GM12872 (cell line): ENCODE data around the gene SLC22A3.

ENCODE experiments used
- TF ChIP-seq, protein P1 (sequence below): IDR thresholded peaks from 3 replicates; pipeline ENCODE4 v1.5.1; 2011; ENCODE audit warnings: low read depth, mild to moderate bottlenecking, low read length, moderate library complexity; ENCODE audit not compliant: insufficient read depth

Gene SLC22A3

DNA sequence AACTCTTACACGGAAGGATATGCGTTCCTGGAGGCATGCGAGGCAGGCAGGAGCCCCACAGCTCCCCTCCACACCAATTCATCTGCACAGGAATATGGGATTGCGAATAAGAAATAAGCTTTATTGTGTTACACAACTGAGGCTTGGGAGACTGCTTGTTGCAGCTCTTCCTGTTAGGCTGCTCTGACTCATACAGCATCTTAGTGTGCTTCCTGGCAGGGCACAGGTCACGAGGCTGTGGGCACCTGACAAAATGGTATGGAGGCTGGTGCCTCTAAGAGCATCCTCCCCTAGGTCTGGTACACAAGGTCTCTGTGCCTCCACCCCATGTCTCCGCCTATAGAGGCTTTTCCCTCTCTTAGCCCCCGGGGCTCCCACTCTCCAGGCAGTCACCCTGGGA lies 6.8 kb downstream of the SLC22A3 start:
- TF ChIP-seq, protein P1, sequence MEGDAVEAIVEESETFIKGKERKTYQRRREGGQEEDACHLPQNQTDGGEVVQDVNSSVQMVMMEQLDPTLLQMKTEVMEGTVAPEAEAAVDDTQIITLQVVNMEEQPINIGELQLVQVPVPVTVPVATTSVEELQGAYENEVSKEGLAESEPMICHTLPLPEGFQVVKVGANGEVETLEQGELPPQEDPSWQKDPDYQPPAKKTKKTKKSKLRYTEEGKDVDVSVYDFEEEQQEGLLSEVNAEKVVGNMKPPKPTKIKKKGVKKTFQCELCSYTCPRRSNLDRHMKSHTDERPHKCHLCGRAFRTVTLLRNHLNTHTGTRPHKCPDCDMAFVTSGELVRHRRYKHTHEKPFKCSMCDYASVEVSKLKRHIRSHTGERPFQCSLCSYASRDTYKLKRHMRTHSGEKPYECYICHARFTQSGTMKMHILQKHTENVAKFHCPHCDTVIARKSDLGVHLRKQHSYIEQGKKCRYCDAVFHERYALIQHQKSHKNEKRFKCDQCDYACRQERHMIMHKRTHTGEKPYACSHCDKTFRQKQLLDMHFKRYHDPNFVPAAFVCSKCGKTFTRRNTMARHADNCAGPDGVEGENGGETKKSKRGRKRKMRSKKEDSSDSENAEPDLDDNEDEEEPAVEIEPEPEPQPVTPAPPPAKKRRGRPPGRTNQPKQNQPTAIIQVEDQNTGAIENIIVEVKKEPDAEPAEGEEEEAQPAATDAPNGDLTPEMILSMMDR: no peak

- TF ChIP-seq, protein P1: no peak
Observed at GRCh38 chr6:160356074-160356744, 8.0 kb downstream of the SLC22A3 start.

DNA sequence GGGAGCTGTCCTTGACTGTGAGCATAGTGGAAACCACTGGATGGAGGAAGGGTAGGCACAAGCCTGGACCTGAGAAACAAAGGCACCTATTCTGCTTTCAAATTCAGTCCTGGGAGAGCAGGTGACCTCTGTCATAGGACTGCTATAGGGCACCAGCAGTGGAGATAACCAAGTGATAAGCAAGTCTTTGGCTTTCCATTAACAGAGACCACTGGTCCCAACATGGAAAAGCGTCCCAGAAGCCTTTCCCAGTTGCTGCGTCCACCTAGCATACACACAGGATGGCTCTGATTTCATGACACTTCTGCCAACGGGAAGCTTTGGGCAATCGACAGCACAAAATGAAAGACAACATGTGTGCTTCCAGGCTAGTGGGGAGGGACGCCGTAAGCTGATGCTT lies 8.9 kb downstream of the SLC22A3 start:
- TF ChIP-seq, protein P1: no peak

DNA sequence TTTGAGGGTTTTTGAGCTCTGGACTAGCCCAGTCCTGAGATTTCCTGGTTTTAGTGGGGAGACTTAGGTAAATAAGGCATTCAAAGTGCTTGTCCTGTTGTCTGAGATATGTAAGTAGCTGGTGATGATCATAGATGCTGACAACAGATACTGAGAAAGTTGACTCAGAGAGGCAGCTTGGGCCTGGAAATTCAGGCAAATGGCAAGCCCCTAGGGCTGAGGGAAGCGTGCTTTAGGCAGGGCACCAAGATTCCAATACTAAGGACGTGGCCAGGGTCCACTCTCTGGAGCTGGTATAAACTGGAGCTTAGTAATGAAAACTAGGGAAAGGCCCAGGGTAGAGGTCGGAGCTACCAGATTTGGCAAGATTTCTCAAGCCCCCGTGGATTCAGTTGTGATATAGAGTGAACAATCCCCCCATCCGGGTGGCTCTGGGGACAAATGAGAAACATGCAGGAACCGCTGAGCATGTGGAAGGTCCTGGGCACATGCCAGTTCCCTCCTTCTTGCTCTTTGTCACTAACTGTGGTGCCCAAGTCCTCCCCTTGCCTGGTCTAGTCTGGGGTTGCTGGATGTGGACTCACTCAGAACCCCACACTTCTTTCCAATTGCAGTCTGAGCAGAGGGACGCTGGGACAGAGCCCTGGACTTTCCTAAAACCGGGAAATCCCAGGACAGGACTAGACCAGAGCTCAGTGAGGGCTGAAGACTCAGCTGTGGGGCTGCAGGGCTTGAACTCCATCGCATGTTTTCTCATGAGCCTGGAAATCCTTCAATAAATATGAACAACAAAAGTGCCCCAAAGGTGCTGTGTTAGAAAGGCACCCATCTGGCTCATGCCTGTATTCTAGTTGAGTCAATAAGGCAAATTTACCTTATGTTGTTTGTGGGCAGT lies 10.3 kb downstream of the SLC22A3 start:
- TF ChIP-seq, protein P1: no peak

GRCh38 chr6:160360955-160361354 lies 12.8 kb downstream of the SLC22A3 start:
- TF ChIP-seq, protein P1: no peak

DNA sequence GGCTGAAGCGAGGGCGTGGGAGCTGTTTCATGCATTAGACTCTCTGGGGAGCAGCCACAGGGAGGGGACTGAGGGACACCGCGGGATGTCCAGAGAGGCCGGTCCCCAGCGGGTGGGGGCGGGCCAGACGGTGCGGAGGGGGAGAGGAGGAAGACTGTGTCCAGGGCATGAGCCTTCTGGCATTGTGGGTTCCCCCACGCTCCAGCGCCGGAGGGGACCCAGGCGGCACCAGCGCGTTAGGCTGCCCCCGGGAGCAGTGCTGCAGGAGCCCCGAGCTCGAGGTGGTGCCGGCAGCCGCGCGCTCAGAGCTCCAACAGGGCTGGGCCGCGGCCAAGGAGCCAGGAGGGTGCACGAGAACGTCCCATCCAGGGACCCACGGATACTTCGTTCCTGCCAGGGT lies 14.4 kb downstream of the SLC22A3 start:
- TF ChIP-seq, protein P1: no peak

DNA sequence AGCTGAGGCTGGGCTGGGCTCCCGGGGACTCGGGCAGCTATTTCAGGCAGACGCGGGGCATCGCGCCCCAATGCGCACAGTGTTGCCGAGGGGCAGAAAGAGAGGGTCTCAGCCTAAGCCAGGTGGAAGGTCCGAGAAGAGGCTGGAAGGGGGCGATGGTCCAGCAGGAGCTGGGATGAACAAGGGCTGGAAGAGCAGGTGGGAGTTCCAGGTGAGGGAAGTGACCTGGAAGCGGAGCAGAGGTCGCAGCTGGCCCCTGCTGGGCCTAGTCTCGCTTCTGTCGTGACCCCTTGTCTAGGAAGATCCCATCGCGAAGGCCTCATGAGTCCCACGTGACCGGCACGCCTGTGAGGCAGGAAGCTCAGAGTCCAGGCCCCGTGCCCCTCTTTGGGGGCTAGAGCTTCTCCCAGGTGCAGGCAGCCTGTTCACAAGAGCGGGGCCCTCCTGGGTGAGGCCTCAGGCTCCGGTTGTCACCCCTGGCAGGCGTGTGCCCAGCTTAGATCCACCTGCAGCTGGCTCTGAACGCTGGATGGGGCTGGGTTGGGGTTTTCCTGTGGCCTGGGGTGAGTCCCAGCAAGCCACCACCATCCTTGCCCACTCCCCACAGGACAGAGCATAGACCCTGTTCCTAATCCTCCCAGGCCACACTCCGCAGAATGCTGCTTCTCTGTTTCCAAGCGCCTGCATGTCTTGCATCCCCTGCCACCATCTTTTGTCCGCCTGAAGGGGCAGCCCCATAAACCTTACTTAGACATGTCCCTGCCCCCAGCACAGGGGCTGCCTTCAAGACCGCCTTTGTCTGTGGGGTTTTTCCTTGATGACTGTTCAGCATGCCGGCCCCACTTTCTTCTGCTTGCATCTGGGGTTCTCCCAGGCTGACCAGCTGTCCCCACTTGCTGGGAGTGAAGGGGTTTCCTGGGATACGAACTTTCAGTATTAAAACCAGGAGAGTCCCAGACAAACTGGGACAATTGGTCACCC lies 15.1 kb downstream of the SLC22A3 start:
- TF ChIP-seq, protein P1: no peak
